Esophagus squamous epithelium (tissue), 4 donors: ENCODE results near the gene MYBPC1.

Experiments
- POLR2A ChIP-seq, 4 donors: fragments of 450-650 bp; IDR thresholded peaks; one replicate each; pipeline ENCODE4 v1.6.1; 2017; ENCODE audit warnings: antibody characterized with exemption in 4 of 4, mild to moderate bottlenecking in 4 of 4, moderate library complexity in 3 of 4
- TF ChIP-seq, protein P1 (sequence below), 6 experiments: fragments of 450-650 bp in 4 of 6; fragments of 200-600 bp in 2 of 6; sonication (generic) in 2 of 6; IDR thresholded peaks; one replicate each; pipeline ENCODE4 v1.5.1; 2016 to 2019; ENCODE audit warnings: antibody characterized with exemption in 6 of 6, mild to moderate bottlenecking in 4 of 6, moderate library complexity in 4 of 6

DNA sequence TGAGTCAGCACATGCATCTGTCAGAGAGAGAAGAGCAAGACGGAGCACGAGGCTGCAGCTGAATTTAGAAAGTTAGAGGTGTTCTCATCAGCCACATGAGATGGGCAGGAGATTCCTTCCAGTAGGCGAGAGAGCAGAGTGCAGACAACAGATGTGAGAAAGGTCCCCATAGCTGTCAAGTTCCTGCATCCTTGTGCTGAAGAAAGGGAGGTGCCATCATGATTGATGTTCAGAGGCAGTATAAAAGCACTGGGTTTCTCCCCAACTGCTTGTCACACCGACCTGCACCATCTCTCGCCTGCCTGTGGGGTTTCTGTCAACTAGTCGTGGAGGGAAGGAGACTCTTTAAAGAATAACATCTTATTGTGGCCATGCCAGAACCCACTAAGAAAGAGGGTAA is at the start of gene MYBPC1:
- TF ChIP-seq, protein P1, sequence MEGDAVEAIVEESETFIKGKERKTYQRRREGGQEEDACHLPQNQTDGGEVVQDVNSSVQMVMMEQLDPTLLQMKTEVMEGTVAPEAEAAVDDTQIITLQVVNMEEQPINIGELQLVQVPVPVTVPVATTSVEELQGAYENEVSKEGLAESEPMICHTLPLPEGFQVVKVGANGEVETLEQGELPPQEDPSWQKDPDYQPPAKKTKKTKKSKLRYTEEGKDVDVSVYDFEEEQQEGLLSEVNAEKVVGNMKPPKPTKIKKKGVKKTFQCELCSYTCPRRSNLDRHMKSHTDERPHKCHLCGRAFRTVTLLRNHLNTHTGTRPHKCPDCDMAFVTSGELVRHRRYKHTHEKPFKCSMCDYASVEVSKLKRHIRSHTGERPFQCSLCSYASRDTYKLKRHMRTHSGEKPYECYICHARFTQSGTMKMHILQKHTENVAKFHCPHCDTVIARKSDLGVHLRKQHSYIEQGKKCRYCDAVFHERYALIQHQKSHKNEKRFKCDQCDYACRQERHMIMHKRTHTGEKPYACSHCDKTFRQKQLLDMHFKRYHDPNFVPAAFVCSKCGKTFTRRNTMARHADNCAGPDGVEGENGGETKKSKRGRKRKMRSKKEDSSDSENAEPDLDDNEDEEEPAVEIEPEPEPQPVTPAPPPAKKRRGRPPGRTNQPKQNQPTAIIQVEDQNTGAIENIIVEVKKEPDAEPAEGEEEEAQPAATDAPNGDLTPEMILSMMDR (IDR thresholded peaks at IDR 0.05) = no peak
- no peak for TF ChIP-seq POLR2A (IDR thresholded peaks at IDR 0.05)
